Measurements from ENCODE around the gene SLC2A1. TPM values are rescaled to one million over a fixed set of nuclear protein-coding genes. Genes with fewer than 3 reads are reported as not detected.
A peak's percentile ranks its signal among the peaks of the same experiment; 100 is the strongest.

SLC2A1 gene
- total and polyA plus RNA-seq, 2 of the 13 experiments (the other 11 are each of a cell fraction or from before 2014, with no cell fraction given) = 125 to 423 TPM

- TF ChIP-seq ZNF772 (CRISPR knock-in tag; IDR thresholded peaks at IDR 0.05) = no peak
- TF ChIP-seq HMGA1 (CRISPR knock-in tag; conservative IDR thresholded peaks at IDR 0.05) = no peak
- no peak for TF ChIP-seq ASH2L (IDR thresholded peaks at IDR 0.05; ENCODE audit: insufficient read length, low read depth, low read length)
- TF ChIP-seq KLF16 (CRISPR knock-in tag; IDR thresholded peaks at IDR 0.05) = no peak
These were observed 69.4 kb downstream of the SLC2A1 start (continued) for GRCh38 chr1:42889264-42889663.

GRCh38 chr1:42888013-42888633 is 70.5 kb downstream of the SLC2A1 start:
- Histone ChIP-seq H4K20me1 (ENCODE audit: insufficient read depth, low read length) (no peaks in the 10 kb centered on the region), H3K36me3 (replicated peaks in 1 of 2; ENCODE audit: control insufficient read depth in 1 of 2, insufficient read depth in 2 of 2, low read length in 2 of 2) (no peaks in the 10 kb centered on the region), H3K79me2 (ENCODE audit: insufficient read depth, low read length) (no peaks in the 10 kb centered on the region), H3K27ac (ENCODE audit: extremely low read length, insufficient read depth, low read length) (no peak overlapping the region), H3K4me2 (ENCODE audit: low read depth, low read length) (no peak overlapping the region), H3K4me1 (ENCODE audit: insufficient read depth, low read length) (no peaks in the 10 kb centered on the region), H3K9ac (ENCODE audit: insufficient read depth, low read depth, low read length) (no peak overlapping the region), H3K27me3 (ENCODE audit: control insufficient read depth in 1 of 2, insufficient read depth in 2 of 2, low read length in 2 of 2) (peaks cover 5 to 14% of the 10 kb centered on the region in 2 experiments; a peak in 4 of 5 replicates), H3K9me3 (ENCODE audit: low read length) (no peaks in the 10 kb centered on the region), H2AFZ (ENCODE audit: low read length) (no peak overlapping the region), H3K4me3 (replicated peaks in 1 of 3; ENCODE audit: insufficient read depth in 1 of 3, low read depth in 2 of 3, low read length in 3 of 3) (no peak overlapping the region)
- TF ChIP-seq ZNF672 (CRISPR knock-in tag; IDR thresholded peaks at IDR 0.05) = no peak
- no peak for TF ChIP-seq ZNF30 (CRISPR knock-in tag; IDR thresholded peaks at IDR 0.05)
- TF ChIP-seq SATB2 (CRISPR knock-in tag; IDR thresholded peaks at IDR 0.05) = no peak
- TF ChIP-seq ZNF687 (CRISPR knock-in tag; IDR thresholded peaks at IDR 0.05) = 0 out of 2 replicates have a peak, but pooled peaks have one; percentile 15
- TF ChIP-seq ZNF772 (CRISPR knock-in tag; IDR thresholded peaks at IDR 0.05) = no peak
- TF ChIP-seq PREB (CRISPR knock-in tag; IDR thresholded peaks at IDR 0.05) = no peak
- TF ChIP-seq CC2D1A (CRISPR knock-in tag; IDR thresholded peaks at IDR 0.05) = no peak
- no peak for TF ChIP-seq KDM3A (CRISPR knock-in tag; IDR thresholded peaks at IDR 0.05; ENCODE audit: low read depth)
- 73% methylated on average over 31 of the region's 31 CpGs for WGBS (ENCODE audit: low lambda C conversion rate)
- ATAC-seq (peak; percentile 66), DNase-seq (ENCODE audit: low spot score) (no peak), FAIRE-seq (no peak)
- ChIA-PET POLR2A (no interaction called here), CTCF (ENCODE audit: low intra/inter-chr PET ratio, low total read pairs) (no interaction called here)
- no TSS peak for BruUV-seq (replicated peaks)
- intact Hi-C loops (cut with micrococcal nuclease; ENCODE audit: unreplicated experiment) = no loop called here
- in situ Hi-C loops (cut with HindIII; ENCODE audit: extremely low pct_ligation_motif_present, low pct_unique_long_range_greater_than_20kb) = no loop called here
